Stimulated activated CD4-positive, alpha-beta T cell treated with anti-CD3 and anti-CD28 coated beads, Interleukin-1b, Interleukin-23, amount 100 ng/mL, for 4 hours (primary cell): ENCODE results near the gene ROM1.
"Not testable (repeated sequence)": the region's sequence is repeated elsewhere in the genome, so short reads cannot be mapped to it uniquely, and the experiment has no call there.

ENCODE experiments used
- DNase-seq, 2 donors: peaks; one replicate each; pipeline ENCODE4 v3.0.0-alpha.2; 2020; ENCODE audit warnings: low read depth in 2 of 2

The ROM1 gene

DNA sequence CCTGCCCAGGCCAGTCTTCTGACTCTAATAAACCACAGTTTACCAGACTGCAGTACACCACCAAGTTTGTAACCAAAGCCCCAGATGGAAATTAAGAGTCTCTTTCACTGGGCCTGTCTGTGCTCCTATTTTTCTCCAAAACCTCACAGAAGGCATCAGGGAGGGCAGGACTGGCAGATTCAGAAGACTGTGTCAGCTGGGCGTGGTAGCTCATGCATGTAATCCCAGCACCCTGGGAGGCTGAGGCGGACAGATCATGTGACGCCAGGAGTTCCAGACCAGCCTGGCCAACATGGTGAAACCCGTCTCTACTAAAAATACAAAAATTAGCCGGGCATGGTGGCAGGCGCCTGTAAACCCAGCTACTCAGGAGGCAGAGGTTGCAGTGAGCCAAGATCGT is 27.7 kb upstream of the ROM1 start:
- not testable (repeated sequence) for DNase-seq

DNA sequence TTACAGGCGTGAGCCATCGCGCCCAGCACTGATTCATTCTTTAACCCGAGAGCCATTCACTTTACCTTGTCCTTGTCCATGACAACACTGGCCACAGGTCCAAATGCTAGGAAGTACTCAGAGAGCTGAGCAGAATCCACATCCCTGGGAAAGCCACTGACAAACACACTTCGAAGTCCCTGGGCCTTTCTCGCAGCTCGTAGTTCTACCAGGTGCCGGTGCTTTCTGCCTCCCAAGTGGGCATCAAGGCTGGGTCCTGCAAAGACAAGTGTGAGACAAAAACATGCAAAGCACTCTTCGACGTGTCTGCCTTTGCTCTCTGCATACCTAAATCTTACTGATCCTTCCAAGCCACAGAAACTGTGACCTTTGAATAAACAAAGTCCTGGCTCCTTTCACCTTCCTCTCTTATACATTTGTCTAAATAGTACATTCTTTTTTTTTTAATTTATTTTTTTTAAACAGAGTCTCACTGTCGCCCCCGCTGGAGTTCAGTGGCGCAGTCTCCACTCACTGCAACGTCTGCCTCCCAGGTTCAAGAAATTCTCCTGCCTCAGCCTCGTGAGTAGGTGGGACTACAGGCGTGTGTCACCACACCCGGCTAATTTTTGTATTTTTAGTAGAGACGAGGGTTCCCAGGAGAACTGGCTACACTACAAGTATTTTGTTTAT is 24.0 kb upstream of the ROM1 start:
- DNase-seq: no peak

- peak; percentile 84 to 91 for DNase-seq
Observed at GRCh38 chr11:62591448-62592145, 21.5 kb upstream of the ROM1 start, which contains the start of gene TUT1. Gene TUT1 (minus strand): TSS chr11:62591523. CDS start chr11:62591485, 38 bp downstream.

DNA sequence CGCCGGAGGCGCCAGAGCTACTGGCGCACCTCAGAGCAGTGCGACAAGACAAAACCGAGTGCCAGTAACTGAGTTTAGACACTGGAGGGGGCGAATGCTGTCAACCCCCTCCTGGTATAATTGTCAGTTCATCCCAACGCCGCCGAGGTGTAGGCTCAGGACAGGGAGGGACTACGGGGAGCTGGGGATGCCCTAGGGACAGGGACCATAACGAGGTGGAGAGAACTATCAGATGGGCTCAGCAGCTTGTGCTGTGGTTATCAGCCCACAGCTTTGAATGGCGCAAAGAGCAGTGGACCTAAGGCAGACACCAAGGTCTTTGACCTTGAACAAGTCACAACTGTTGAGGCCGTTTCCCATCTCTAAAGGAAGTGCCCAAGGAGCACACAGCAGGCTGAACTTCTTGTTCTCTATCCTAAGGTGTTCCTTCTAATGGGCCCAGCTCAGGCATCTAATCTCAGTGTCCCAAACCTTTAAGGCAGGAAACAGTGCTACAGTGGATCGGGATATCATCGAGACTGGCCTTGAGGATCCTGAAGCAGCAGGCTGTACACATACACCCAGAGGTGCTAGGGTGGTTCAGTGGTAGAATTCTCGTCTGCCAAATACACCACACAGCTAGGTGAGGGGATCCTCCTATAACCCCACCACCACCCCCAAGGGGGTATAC is 20.8 kb upstream of the ROM1 start:
- DNase-seq: no peak

- DNase-seq: no peak
Observed at GRCh38 chr11:62592989-62593421, 20.1 kb upstream of the ROM1 start.

DNA sequence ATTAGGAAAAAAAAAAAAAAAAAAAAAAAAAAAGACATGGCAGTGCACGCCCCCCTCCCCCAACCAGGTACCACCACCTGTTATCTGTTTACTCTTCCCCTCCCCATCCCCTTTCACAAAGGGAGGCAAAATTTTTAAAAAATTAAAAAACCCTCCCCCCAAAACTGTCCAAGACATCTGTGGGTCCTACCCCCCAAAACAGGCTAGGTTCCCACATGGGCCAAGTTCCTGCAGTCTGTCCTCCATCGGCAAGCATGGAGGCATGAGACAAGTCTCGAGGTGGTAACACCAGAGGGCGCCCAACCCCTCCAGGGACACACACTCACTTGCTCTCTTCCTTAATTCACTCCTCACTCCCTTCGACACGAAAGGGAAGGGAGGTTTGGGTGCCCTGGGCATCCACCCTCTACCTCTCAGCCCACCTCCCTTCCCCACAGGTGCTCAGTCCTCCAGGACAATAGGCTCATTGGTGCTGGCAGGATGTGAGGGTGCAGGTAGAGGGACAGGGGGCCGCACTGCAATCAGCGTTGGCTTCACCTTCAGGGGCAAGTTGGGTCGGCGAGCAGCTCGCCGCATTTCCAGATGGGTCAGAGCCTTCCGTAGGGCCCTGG is 19.5 kb upstream of the ROM1 start:
- DNase-seq: peak; percentile 63 to 68

- DNase-seq: no peak
Observed at GRCh38 chr11:62595124-62595523, 17.9 kb upstream of the ROM1 start.

- peak; percentile 84 to 89 for DNase-seq
Observed at GRCh38 chr11:62599069-62599696, 13.9 kb upstream of the ROM1 start.

GRCh38 chr11:62599901-62600300 is 13.2 kb upstream of the ROM1 start:
- no peak for DNase-seq

DNA sequence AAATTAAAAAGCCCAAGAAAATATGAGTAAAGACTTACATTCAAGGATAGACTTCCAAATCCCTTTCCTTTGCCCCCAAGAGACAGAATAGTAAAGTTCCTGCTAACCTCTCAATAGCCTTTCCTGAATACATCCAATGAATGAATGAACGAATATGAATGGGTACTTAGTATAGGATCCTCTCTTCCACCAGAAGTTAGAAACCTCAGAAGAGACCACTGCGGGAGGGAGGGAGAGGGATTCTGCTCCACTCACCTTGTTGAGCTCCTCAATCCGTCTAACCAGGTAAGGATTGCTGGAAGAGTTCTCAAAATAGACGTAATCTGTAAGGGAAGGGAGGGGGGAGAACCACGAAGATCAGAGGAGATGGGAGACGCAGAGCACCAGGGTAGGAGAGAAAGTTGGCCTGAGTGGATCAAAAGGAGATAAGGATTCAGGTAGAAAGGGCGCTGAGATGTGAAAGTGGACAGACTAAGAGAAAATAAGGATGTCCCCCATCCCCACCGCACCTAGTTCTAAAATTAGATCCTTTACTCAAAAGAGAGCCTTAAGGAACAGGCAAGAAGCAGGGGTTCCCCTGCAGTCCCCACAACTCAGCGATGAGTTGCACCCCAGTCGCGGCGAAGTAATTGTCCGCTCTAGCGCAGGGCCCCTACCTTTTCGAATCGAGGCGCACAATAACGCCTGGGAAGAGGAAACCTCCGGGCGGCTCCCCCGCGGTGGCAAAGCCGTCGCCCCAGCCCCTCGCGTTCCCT is 12.5 kb upstream of the ROM1 start:
- DNase-seq: no peak

GRCh38 chr11:62601122-62601371 is 12.0 kb upstream of the ROM1 start:
- DNase-seq: peak in 1 of 2 donors; percentile 56

- DNase-seq: peak; percentile 99
Observed at GRCh38 chr11:62601372-62602140, 11.5 kb upstream of the ROM1 start, which contains the start of gene MTA2. Gene MTA2 (minus strand): TSS chr11:62601865. CDS start chr11:62601450, 415 bp downstream.

DNA sequence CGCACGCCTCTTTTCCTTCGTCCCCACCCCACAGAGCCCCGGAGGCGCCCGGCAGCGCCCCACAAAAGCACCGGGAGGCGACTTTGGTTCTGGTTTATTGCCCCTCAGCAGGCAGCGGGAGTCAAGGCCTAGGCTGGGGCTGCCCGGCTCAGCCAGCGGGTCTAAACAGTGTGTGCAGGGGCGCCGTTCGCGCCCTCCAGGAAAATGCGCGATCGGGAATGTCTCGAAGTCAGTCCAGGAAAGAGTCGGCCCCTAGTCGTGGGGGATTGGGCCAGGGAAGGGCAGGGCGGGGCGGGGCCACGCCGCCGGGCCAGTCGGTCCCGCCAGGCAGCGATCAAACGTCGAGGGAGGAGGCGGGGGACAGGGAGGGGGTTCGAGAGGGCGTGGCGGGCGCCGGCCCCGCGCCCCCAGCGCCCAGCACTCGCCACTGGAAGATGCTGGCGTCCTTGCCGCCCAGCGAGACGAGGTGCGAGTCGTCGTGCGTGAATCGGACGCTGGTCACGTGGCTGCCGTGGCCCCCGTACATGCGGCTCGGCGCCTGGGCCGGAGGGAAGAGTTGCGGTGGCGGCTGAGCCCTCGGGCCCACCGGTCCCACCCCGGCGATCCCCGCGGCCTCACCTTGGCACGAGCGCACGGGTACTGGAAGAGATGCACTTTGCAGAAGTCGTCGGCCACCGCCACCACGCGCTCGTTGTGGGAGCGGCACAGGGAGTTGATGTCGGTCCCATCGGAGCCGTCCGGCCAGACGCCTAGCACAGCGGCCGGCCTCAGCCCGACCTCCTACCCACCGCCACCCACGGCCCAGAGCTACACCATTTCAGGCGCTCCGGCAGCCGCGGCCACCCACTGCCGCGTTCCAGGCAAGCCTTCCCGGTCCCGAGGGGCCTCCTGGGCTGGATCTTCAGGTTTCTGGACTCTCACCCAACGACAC is 10.7 kb upstream of the ROM1 start:
- peak in 1 of 2 donors; percentile 31 for DNase-seq

GRCh38 chr11:62603072-62603408 is 10.0 kb upstream of the ROM1 start:
- DNase-seq: no peak

- DNase-seq: no peak
Observed at GRCh38 chr11:62603776-62604299, 9.2 kb upstream of the ROM1 start.

GRCh38 chr11:62604460-62605120 is 8.5 kb upstream of the ROM1 start:
- DNase-seq: no peak

GRCh38 chr11:62605467-62605866 is 7.6 kb upstream of the ROM1 start:
- no peak for DNase-seq

GRCh38 chr11:62605902-62606301 is 7.2 kb upstream of the ROM1 start:
- DNase-seq: no peak

DNA sequence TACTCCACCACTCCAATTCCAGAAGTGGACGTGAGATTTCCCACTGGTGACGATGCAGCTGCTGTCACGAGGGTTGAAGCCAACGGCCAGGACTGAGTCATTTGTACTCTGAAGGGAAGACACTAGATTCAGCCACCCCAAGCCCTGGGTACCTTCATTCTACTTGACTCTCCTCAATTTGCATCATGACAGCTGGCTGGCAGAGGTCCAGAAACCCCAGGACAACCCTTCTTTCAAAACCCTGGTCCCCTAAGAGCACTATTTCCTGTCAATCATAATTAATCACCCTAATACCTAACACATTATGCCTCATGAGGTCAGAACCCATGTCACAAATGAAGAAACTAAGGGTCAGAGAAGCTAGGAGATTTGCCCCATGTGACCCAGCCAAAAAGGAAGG is 5.3 kb upstream of the ROM1 start:
- DNase-seq: no peak
